ENCODE measurements around the gene STPG4.
"Not testable (repeated sequence)": the region's sequence is repeated elsewhere in the genome, so short reads cannot be mapped to it uniquely, and the experiment has no call there.

Gene STPG4

GRCh38 chr2:47173986-47174732, 19.1 kb upstream of the STPG4 start:
- peak overlapping the region; percentile 98 for H3K4me3 ChIP-seq (ENCODE audit: low read depth, low read length)

GRCh38 chr2:47172922-47173695, 18.0 kb upstream of the STPG4 start:
- no peak overlapping the region for H3K4me3 ChIP-seq (ENCODE audit: low read depth, low read length)

- no peak overlapping the region for H3K4me3 ChIP-seq (ENCODE audit: low read depth, low read length)
These were observed 17.2 kb upstream of the STPG4 start for GRCh38 chr2:47172156-47172921.

GRCh38 chr2:47169784-47170183, 14.7 kb upstream of the STPG4 start:
- no peak overlapping the region for H3K4me3 ChIP-seq (ENCODE audit: low read depth, low read length)

GRCh38 chr2:47168895-47169294, 13.8 kb upstream of the STPG4 start:
- H3K4me3 ChIP-seq (ENCODE audit: low read depth, low read length) = not testable (repeated sequence)

- H3K4me3 ChIP-seq (ENCODE audit: low read depth, low read length) = no peak overlapping the region
These were observed 12.0 kb upstream of the STPG4 start for GRCh38 chr2:47167149-47167548.

- H3K4me3 ChIP-seq (ENCODE audit: low read depth, low read length) = no peak overlapping the region
These were observed 10.0 kb upstream of the STPG4 start for GRCh38 chr2:47165001-47165555.

- no peak overlapping the region for H3K4me3 ChIP-seq (ENCODE audit: low read depth, low read length)
These were observed 7.7 kb upstream of the STPG4 start for GRCh38 chr2:47162780-47163179.

- H3K4me3 ChIP-seq (ENCODE audit: low read depth, low read length) = no peak overlapping the region
These were observed 6.4 kb upstream of the STPG4 start for GRCh38 chr2:47161475-47161874.

GRCh38 chr2:47160660-47161059, 5.6 kb upstream of the STPG4 start:
- H3K4me3 ChIP-seq (ENCODE audit: low read depth, low read length) = no peak overlapping the region

- H3K4me3 ChIP-seq (ENCODE audit: low read depth, low read length) = no peak overlapping the region
These were observed 5.1 kb upstream of the STPG4 start for GRCh38 chr2:47160211-47160610.

GRCh38 chr2:47159627-47160026, 4.5 kb upstream of the STPG4 start:
- H3K4me3 ChIP-seq (ENCODE audit: low read depth, low read length) = no peak overlapping the region

GRCh38 chr2:47158576-47158975, 3.5 kb upstream of the STPG4 start:
- no peak overlapping the region for H3K4me3 ChIP-seq (ENCODE audit: low read depth, low read length)

GRCh38 chr2:47152803-47153202, 2.3 kb downstream of the STPG4 start:
- no peak overlapping the region for H3K4me3 ChIP-seq (ENCODE audit: low read depth, low read length)

GRCh38 chr2:47150175-47150574, 4.9 kb downstream of the STPG4 start:
- no peak overlapping the region for H3K4me3 ChIP-seq (ENCODE audit: low read depth, low read length)

GRCh38 chr2:47147021-47147420, 8.1 kb downstream of the STPG4 start:
- H3K4me3 ChIP-seq (ENCODE audit: low read depth, low read length) = no peak overlapping the region

GRCh38 chr2:47145466-47145865, 9.6 kb downstream of the STPG4 start:
- H3K4me3 ChIP-seq (ENCODE audit: low read depth, low read length) = no peak overlapping the region

- H3K4me3 ChIP-seq (ENCODE audit: low read depth, low read length) = no peak overlapping the region
These were observed 13.6 kb downstream of the STPG4 start for GRCh38 chr2:47141520-47141919.

GRCh38 chr2:47134386-47135090, 20.6 kb downstream of the STPG4 start:
- no peak overlapping the region for H3K4me3 ChIP-seq (ENCODE audit: low read depth, low read length)

- no peak overlapping the region for H3K4me3 ChIP-seq (ENCODE audit: low read depth, low read length)
These were observed 22.1 kb downstream of the STPG4 start for GRCh38 chr2:47133046-47133445.
